Neural crest cell (in vitro differentiated cells): ENCODE data around the gene PTX4. TPM values are rescaled to one million over a fixed set of nuclear protein-coding genes. Genes with fewer than 3 reads are reported as not detected.

ENCODE experiments used
- DNase-seq: peaks from one replicate; pipeline ENCODE4 v3.0.0; 2021; ENCODE audit warnings: low read depth, mixed read lengths, low spot score
- H3K27ac Mint-ChIP-seq: one replicate; pipeline ENCODE4 v1.8.0; 2021; ENCODE audit warnings: mild to moderate bottlenecking, mixed read lengths; ENCODE audit not compliant: unreplicated experiment
- H3K27me3 Mint-ChIP-seq: 2 replicates; pipeline ENCODE4 v1.8.0; 2021; ENCODE audit warnings: low read depth, mild to moderate bottlenecking, mixed read lengths
- H3K36me3 Mint-ChIP-seq: 2 replicates; pipeline ENCODE4 v1.8.0; 2021; ENCODE audit warnings: low read depth, mild to moderate bottlenecking, mixed read lengths
- H3K4me1 Mint-ChIP-seq: 2 replicates; pipeline ENCODE4 v1.8.0; 2021; ENCODE audit warnings: mixed read lengths
- H3K4me3 Mint-ChIP-seq: one replicate; pipeline ENCODE4 v1.8.0; 2021; ENCODE audit warnings: mild to moderate bottlenecking, mixed read lengths
- H3K9me3 Mint-ChIP-seq: 2 replicates; pipeline ENCODE4 v1.8.0; 2021; ENCODE audit warnings: mixed read lengths
- CTCF ChIP-seq: fragments of 200-600 bp; sonication (generic); conservative IDR thresholded peaks from 2 replicates; pipeline ENCODE4 v1.5.0; 2021; ENCODE audit warnings: antibody characterized with exemption, mild to moderate bottlenecking
- total RNA-seq: library from RNA; stranded (reverse); gene quantifications from 2 replicates; pipeline ENCODE4 v1.2.1, GENCODE V29; 2021

Gene PTX4
- total RNA-seq, 1 donor from 2014 or later, result 0.28 TPM

DNA sequence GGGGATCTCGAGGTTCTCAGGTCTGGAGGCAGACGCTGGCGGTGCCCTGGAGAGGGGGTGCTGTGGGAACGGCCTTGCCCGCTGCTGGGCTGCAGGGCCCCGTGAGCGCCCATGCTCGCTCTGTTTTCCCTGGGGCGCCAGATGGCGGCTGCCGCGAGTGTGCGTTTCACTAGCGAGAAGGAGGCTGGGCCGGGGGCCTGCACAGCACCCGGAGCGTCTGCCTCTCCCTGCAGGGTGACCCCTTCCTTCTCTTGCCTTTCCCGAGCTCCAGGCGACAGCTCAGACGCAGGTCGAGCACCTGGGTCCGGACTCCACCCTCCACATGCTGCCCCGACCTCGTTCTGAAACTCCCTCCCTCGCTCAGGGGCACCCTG lies 7.1 kb upstream of the PTX4 start:
- H3K27me3 Mint-ChIP-seq, result no peaks in the 10 kb centered on the region
- H3K27ac Mint-ChIP-seq, result no peak overlapping the region
- no peak for DNase-seq
- H3K36me3 Mint-ChIP-seq, result no peaks in the 10 kb centered on the region
- no peaks in the 10 kb centered on the region for H3K9me3 Mint-ChIP-seq
- peaks cover 16% of the 10 kb centered on the region for H3K4me1 Mint-ChIP-seq
- no peak for TF ChIP-seq CTCF
- H3K4me3 Mint-ChIP-seq, result no peak overlapping the region

DNA sequence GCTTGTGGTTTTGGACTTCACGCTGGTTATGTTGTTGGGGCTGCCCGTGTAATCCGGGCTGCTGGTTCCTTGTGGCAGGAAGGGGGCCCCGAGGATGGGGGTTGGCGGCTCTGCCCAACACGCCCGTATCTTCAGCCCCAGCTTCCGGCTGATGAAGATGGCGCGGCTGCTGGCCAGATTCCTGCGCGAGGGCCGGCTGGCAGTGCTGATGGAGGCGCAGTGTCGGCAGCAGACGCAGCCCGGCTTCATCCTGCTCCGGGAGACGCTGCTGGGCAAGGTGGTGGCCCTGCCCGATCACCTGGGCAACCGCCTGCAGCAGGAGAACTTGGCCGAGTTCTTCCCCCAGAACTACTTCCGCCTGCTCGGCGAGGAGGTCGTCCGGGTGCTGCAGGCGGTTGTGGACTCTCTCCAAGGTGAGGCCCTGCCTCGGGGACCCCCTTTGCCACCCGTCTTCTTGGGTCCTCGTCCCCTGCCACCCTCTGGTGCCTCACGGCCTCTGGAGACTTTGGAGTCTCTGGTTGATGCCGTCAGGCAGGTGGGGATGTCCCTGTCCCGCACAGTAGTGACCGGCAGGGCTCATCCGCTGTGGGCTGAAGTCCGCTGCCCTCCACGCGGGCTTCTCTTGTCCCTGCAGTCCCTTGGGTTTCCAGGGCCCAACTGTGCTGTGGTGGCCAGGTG lies 6.6 kb upstream of the PTX4 start:
- Mint-ChIP-seq H3K27ac (no peak overlapping the region), H3K9me3 (no peaks in the 10 kb centered on the region), H3K4me3 (peak overlapping the region; percentile 27), H3K36me3 (no peaks in the 10 kb centered on the region), H3K4me1 (peaks cover 16% of the 10 kb centered on the region), H3K27me3 (no peaks in the 10 kb centered on the region)
- TF ChIP-seq CTCF, result no peak
- no peak for DNase-seq

GRCh38 chr16:1494711-1495110 lies 6.0 kb upstream of the PTX4 start:
- Mint-ChIP-seq H3K27ac (no peak overlapping the region), H3K36me3 (no peaks in the 10 kb centered on the region), H3K4me1 (peaks cover 16% of the 10 kb centered on the region), H3K4me3 (peak overlapping the region; percentile 97), H3K9me3 (no peaks in the 10 kb centered on the region), H3K27me3 (no peaks in the 10 kb centered on the region)
- no peak for DNase-seq
- TF ChIP-seq CTCF, result no peak

GRCh38 chr16:1494129-1494640 lies 5.4 kb upstream of the PTX4 start:
- H3K36me3 Mint-ChIP-seq, result no peaks in the 10 kb centered on the region
- peak overlapping the region; percentile 97 for H3K4me3 Mint-ChIP-seq
- H3K27ac Mint-ChIP-seq, result peak overlapping the region; percentile 88
- no peak for DNase-seq
- no peaks in the 10 kb centered on the region for H3K9me3 Mint-ChIP-seq
- H3K27me3 Mint-ChIP-seq, result no peaks in the 10 kb centered on the region
- TF ChIP-seq CTCF, result peak; percentile 31
- peaks cover 16% of the 10 kb centered on the region for H3K4me1 Mint-ChIP-seq

GRCh38 chr16:1493746-1494094 lies 5.0 kb upstream of the PTX4 start:
- DNase-seq, result no peak
- H3K36me3 Mint-ChIP-seq, result no peaks in the 10 kb centered on the region

More at GRCh38 chr16:1493746-1494094, 5.0 kb upstream of the PTX4 start:
- Mint-ChIP-seq H3K27ac (peak overlapping the region; percentile 88), H3K27me3 (no peaks in the 10 kb centered on the region), H3K4me3 (peak overlapping the region; percentile 97), H3K9me3 (no peaks in the 10 kb centered on the region), H3K4me1 (peaks cover 16% of the 10 kb centered on the region)
- TF ChIP-seq CTCF, result no peak
